NCI-H2227 treated with DMSO at 0.1 percent for 48 hours (cell line): ENCODE data around the gene SLC16A3.

ENCODE experiments used
- DNase-seq: peaks from one replicate; lab custom pipeline; 2025; lab: John Stamatoyannopoulos, UW

SLC16A3 gene

DNA sequence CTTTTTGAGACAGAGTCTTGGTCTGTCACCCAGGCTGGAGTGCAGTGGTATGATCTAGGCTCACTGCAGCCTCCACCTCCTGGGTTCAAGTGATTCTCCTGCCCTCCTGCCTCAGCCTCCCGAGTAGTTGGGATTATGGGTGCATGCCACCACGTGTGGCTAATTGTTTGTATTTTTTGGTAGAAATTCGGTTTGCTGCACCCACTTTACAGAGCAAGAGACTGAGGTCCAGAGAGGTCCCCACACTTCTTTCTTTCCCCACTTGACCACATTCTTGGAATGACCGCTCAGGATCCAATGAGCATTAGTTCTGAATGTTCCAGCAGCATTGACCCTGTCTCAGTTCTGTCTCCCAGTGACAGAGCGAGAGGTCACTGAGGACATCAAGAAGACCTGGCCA lies 5.3 kb upstream of the SLC16A3 start:
- no peak for DNase-seq

DNA sequence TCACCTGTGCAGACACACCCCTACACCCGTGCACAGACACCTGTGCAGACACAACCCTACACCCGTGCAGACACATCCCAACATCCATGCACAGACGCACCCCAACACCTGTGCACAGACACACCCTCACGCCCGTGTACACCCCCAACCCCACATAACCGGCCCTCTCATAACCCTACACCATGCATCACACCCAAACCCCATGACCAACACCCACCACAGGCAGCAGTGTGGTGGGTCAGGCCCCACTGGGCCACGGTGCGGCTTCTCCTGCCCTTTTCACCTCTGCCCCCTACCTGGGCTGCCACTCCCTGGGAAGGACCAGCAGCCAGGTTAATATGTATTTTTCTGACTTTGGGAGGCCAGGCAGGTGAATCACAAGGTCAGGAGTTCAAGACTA lies 4.2 kb upstream of the SLC16A3 start:
- no peak for DNase-seq

DNA sequence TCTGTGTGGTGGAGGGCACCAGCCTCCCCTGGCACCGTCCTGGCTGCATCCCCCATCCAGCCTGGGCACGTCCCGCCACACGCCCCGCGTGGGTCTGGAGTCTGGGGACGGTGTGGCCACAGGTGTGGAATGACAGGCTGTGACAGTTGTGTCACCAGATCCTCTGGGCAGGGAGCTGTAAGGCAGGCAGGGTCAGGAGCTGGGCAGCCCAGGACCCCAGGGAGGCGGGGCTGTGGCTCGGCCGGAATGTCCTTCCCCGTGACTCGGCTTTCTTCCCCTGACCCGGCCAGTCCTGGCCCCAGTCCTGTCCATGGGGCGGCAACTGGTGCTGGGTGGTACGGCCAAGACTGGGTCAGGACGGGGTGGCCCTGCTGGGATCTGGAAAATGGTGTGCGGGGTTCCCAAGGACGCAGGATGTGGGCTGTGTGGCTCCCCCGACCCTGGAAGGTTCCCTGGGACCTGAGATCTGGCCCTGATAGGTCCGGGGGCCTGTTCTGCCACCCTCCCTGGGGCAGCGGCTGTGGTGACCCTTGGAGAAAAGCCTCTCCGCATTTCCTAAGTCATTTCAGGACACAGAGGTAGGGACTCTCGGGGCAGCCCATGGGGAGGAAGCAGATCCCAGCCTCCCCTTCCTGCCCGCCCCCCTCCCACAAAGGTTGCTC lies 3.3 kb upstream of the SLC16A3 start:
- DNase-seq: no peak

DNA sequence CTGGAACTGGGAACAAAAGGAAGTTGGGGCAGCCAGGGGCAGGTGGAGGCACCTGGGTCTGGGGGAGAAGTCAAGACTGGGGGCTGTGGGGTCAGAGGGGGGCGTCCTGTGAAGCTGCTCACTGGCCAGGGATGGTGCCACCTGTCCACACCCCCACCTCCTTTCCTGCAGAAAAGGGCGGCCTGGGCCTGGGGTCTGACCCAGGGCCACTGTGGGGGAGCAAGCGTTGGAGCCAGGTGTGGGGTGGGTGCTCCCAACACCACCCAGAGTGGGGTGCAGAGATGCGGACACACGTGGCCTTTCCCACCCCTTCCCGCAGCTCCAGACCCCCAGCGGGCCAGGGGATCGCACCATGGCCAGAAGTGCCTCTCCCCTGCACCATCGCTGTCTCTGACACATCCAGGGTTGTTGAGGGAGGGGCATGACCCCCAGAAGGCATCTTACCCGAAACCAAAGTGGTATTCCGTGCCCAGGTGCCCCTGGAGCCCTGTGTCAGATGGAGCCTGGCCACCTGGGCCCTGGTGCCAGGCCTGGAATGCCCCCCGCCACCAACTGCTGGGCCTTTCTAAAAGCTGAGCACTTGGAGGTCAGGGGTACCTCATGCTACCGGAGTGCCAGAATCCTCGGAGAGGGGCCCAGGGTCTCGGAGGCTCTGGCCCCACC lies 2.6 kb upstream of the SLC16A3 start:
- DNase-seq: no peak

DNA sequence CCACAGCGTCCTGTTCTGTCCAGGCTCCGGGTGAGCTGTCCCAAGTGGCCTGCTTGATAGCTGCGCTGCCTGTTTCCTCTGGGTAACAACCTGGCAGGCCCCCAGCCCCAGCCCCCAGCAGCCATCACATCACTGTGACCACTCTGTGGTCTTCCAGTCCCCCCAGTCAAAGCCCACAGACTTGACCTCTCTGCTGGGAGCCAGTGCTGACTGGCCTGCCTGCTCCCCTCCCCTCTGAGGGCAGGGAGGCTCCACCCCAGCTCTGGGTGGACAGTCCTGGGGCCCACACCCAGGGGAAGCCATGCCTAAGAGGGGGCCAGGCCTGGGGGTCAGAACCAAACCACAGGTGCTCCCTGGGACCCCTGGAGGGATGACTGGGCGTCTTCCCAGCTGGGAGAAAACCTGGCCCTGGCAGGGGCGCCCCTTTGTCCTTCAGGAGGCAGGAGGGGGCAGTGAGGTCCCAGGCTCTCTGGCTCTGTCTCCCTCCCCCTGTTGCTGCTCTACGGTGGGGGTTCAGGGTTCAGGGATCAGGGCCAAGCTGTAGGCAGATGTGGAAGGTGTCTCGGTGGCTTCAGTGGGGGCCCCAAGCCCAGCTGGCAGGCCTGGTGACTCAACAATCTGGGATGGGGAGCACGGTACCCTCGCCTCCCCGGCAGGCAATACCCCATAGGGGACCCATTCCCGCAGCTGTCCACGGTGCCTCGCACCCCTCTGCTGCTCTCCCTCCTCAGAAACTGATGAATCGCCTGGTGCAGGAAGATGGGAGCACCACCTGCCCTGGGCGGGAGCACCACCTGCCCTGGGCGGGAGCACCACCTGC lies 1.8 kb upstream of the SLC16A3 start:
- no peak for DNase-seq

DNA sequence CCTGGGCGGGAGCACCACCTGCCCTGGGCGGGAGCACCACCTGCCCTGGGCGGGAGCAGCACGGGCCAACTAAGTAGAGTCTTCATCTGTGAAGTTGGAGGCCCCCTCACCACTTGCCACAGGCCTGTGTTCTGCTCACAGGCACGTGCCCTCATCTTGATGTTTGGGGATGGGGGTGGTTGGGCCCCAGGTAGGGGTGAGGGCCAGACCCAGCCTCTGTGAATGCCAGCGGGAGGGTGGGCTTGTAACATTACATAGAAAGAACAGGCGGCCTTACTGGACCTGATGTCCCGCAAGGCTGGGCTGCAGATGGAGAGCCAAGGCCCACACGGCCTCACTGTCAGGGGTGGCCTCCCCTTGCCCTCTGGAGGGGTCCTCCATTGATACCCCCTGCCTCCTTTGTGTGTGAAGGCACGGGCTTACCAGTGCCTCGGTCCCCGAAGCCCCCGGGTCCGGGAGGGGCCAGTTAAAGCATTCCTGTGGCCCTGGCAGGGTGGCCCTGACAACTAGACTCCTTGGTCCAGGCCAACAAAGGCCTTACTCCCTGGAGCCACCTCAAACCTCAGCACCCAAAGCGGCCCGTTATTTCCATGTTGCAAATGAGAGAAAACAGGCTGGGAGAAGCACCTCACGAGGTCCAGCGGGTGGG lies 1.1 kb upstream of the SLC16A3 start:
- no peak for DNase-seq

DNA sequence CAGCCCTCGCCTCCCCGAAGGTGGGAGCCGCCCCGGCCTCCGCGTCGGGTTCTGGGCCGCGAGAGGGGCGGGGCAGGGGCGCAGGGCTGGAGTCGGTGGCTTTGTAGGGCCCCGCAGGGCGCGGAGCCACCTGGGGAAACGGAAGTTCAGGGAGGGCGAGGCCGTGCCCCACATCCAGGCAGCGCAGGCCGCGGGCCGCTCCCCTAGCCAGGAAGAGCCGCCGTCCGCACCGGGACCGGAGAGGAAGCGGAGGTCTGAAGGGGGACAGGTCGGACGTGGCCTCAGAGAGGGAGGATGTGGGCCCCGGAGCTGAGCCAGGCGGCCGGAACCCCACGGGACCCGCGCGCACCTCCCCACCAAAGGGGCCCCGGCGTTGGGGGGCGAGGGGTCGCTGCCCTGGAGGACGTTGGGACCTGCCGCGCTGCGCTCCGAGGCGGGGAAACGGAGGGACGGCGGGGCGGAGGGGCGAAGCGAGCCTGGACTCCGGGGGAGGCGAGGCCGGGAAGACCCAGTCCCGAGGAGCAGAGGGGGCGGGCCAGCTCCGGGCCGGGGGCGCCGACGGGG lies 482 bp upstream of the SLC16A3 start:
- DNase-seq: no peak

DNA sequence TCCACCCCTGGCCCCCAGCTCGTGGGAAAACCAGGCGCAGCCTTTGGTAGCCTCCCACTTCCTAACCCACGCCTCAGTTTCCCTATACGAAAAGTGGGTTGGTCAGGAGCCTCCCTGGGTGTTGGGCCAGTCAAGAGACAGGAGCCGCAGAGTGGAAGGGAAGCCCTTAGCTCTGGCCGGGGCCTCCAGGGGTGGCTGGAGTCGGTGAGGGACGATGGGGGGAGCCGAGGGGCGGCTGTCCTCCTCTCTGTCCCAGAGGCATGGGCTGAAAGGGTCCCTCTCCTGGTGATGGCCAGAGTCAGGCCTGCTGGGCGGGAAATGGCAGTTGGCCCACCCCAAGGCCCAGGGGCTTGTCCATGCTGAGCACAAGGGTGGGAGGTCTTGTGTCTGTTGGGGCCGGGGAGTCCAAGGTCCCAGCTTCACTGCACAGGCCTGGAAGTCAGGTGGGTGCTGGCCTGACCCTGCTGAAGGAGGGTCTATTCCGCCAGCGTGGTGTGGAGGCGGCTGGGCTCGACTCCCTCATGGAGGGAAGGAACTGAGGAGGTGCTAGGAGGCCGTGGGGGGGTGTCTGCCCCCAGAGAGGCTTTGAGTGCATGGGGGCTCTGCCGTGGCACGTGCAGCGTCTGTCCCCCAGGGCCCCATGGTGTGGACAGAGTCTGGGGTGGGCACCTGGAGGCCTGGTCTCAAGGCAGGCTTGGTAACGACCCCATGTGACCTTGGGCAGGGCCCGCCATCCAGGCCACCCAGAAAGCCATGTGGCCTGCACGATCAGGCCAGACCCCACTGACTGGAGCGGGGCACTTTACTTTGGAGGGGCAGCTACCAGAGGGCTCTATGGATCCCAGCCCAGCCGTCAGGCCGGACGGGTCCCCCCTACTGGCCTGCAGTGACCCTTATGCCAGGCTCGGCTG lies 1.1 kb downstream of the SLC16A3 start:
- no peak for DNase-seq

DNA sequence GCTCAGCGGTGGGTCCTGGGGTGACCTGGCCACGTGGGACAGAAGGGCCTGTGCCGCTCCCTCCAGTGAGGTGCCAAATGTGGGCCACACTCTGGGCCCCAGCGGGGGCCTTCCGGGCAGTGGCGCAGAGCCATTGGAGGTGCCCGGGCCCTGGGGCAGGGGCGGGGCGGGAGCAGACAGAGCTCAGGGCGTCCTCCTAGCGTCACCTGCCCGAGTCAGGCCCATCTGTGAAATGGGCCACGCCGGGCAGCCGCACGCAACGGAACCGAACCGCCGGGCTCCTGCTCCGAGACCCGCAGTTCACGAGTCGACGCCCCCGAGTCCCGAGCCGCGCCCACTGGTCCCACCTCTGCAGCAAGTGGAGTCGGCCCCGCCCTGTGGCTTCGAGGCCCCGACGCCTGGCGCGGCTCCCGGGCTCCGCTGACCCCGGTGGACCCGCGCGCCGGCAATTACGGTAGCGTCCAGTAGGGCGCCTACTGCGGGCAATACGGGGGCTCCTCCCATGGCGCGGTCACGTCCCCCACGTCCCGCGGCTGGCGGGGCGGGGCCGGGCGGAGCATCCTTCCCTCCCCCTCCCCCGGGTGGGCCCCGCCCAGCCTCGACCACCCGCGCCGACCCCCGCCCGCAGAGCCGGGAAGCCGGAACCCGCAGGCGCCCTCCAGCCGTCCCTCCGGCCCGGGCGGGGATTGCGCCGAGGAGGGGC lies 1.9 kb downstream of the SLC16A3 start:
- DNase-seq: no peak

DNA sequence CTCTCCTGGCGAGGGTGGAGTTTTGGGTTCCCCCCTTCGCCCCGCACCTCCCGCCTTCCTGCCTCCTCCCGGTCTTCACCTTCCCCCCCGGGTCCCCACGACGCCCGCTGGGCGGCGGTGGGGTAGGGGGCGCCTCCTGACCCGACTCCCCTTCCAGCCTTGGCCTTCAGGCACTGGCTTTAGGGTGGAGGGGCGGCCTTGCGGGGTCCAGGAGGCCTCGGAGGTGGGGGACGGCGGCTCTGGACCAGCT lies 2.4 kb downstream of the SLC16A3 start:
- DNase-seq: no peak

DNA sequence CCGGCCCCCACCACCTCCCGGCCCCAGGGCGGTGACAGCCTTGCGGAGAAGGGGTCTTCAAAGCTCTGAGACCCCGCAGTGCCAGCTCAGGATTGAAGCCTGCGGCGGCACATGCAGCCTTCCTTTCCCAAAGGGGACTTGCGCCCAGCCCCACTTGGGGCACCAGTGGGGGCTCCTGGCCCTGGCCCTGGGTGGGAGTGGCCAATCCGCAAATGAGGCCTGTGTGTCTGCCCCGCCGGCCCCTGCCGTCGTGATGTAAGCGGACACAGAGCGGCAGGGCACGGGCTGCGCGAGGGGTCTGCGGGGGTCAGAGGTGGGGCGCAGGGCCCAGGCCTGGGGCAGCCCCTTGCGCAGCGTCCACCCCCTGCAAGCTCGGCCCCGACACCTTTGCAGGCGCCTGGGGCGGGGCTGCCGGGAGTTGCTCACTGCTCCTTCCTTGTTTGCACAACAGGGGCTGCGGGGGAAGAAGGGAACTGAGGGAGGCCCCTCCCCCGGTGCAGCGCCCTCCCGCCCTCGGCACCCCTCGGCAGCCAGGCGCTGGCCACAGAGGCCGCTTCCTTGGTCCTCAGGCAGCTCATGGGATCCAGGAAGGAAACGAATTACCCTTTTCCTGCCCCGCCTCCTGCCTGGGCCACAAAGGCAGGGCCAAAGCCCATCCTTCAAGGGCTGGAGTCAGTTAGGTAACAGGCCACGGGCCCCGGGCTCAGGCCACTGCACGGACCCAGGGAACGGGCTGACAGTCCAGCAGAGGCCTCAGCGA lies 2.9 kb downstream of the SLC16A3 start:
- no peak for DNase-seq

DNA sequence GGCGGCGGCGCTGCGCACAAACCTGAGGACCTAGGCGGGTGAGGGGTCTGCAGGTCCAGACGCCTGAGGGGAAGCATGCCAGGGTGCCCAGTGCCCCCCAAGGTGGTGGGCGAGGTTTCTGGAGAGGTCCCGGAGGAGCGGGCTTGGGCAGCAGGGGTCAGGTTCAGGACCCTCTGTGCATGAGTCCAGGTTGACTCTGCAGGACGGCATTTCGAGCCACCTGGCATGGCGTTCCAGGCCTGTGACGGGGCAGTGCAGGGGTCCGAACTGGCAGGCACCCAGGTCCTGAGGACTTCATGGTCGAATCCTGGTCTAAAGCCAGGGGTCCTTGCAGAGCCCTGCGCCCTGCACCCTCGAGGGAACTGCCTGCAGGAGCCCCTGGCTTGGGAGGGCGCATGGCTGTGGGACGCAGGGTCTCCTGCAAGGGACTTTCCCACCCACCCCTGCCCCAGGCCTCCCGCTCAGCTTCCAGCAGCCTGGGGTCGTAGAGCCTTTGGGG lies 3.5 kb downstream of the SLC16A3 start:
- no peak for DNase-seq

DNA sequence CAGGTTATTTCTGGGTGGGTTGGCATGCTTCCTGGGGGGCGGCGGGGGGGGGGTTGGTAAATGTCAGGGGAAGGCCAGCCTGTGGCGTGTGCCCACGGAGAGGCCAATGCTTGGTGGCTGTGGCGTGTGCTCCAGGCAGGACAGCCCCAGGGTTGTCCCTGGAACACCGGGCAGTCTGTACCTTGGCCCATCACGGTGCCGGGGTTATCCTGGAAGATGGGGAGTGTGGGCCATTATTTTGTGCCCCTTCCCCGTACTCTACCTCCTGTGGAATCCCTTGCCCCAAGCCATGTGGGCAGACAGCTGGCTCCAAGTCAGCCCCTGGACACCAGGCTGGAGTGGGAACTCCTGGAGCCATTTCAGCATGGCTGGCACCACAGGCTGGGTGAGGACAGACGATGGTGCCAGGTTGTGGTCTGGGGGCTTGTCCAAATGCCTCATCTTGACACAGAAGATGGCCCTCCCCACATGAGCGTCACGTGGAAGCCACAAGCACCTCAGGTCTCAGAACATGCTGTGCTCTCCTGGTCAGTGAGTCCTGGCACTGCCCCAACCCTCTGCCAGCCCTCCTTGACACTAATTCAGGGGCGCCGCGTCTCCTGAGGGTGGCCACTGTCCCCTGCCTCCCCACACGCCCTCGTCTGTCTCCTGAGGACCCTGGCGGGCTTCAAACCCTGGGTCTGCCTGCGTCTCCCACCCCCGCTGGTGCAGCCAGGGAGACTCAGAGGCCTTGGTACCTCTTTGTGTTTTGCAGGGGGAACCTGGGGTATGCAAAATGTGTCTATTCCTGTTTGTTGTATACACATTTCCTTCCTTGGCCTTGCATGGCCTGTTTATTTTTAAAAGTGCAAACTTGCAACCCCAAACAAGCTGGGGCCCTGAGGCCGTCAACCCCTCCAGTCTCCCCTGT lies 4.3 kb downstream of the SLC16A3 start:
- no peak for DNase-seq

DNA sequence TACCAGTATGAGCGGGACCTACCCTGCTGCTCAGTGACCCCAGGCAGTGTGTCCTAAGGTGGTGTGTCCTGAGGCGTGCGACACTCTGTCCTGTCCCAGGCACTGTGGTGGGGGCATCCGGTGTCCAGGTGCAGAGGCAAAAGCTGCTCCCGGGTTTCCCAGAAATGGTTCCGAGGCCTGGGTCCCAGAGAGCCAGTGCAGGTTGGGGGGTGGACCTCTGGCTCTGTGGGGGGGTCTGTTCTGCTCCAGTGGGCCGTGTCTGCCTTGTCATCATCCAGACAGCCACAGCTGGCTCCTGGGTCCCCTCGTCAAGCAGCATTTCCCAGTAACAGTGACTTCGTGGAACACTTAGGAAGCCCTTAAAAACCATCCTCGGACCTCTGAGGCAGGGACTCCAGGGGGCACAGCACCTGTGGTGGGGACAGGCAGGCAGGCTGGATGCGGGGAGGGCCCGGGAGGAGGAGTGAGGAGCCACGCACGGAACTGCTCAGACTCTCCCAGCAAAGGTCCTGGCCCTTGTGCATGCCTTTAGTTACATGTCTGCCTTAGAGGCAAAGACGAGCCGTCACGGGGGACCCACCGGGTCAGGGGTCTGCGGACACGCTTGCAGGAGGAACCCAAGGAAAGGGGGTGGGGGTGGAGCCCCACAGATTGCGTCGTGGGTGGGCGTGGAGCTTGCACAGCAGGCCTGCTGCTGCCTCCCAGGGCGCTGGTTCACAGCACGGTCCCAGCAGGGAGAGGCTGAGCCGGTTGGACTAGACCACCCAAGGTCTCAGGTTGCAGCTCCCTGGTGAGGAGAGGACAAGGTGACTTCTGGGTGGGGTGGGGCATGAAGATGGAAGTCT lies 5.6 kb downstream of the SLC16A3 start:
- DNase-seq: no peak

DNA sequence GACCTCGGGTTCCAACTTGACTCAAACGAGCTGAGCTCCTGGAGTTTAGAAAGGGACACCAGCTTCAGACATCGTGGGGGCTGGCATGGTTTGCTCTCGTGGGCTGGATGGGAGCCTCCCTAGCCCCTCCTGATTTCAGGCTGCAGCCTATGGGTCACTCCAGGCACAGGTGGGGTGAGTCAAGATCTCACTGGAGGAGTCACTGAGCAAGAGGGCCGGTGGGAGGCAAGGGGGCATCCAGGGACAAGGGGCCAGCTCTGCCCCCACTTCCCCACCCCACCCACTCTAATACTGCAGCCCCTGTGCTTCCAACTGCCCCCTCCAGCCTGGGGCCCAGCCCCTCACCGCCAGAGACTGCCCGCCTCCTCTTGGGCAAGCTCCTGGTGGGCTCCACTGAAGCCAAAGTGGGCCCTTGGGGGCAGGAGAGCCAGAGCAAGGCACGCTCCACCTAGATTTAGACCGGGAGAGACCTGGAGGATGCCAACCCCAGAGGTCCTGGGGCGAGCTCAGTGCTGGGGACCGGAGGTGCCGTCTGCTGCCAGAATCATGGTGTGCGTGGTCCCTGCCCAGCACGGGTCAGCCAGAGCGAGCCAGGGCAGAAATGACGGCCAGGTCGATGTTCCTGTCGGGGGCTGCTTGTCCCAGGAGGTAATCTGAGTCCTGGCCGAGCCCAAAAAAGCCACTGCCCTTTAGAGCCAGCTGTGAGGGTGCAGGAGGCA lies 6.4 kb downstream of the SLC16A3 start:
- DNase-seq: no peak

DNA sequence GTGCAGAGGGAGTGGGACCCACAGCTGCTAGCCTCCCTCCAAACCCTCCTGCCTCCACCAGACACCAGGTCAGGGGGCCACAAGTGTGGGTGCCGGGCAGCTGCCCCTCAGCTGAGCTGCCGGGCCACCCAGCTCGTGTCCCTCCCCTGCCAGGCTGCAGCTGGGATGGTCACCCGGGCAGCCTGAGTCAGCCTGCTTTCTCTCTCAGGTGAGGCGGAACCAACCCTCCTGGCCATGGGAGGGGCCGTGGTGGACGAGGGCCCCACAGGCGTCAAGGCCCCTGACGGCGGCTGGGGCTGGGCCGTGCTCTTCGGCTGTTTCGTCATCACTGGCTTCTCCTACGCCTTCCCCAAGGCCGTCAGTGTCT lies 6.9 kb downstream of the SLC16A3 start:
- DNase-seq: no peak
